A549 (cell line): ENCODE data around the gene LMTK2. TPM values are rescaled to one million over a fixed set of nuclear protein-coding genes. Genes with fewer than 3 reads are reported as not detected.

Experiments
- ATAC-seq, 2 experiments: fragments of 200-7000 bp in 1 of 2; fragments of >200 bp in 1 of 2; cut with Nextera tagmentation in 1 of 2; cut with Tn5 transposase in 1 of 2; 3 replicates each; pipeline versions ENCODE4 v1.8.0 to v1.9.1; 2018 to 2020; ENCODE audit warnings: mild to moderate bottlenecking in 1 of 2, moderate library complexity in 1 of 2
- CTCF ChIA-PET: fragments of 300-600 bp; sonication (Branson Sonifier 250); formaldehyde crosslinking; extraction: SDS; loops from one replicate; lab custom pipeline; 2021; ENCODE audit warnings: antibody characterized with exemption, inconsistent platforms; lab: Yijun Ruan, JAX
- POLR2A ChIA-PET: fragments of 350-600 bp; formaldehyde crosslinking; extraction: SDS; loops from one replicate; lab custom pipeline; 2021; ENCODE audit warnings: antibody characterized with exemption, inconsistent platforms; lab: Yijun Ruan, JAX
- DNase-seq, 2 experiments: peaks; one replicate each; pipeline versions ENCODE4 v3.0.0 to v3.0.0-alpha.2; 2011 to 2016; ENCODE audit warnings: low read depth in 1 of 2, low spot score in 1 of 2
- FAIRE-seq: peaks from 2 replicates; lab custom pipeline; 2011; peaks lifted over from hg19 to GRCh38; lab: Jason Lieb, UNC
- H3K27ac ChIP-seq, 2 experiments: fragments of >200 bp; sonication (Bioruptor Twin); formaldehyde crosslinking; 3 replicates each; pipeline ENCODE4 v1.5.1; 2016 to 2017
- H3K4me1 ChIP-seq: fragments of >200 bp; sonication (Bioruptor Twin); formaldehyde crosslinking; 3 replicates; pipeline ENCODE4 v1.6.1; 2016
- H3K4me2 ChIP-seq: fragments of >200 bp; sonication (Bioruptor Twin); formaldehyde crosslinking; 3 replicates; pipeline ENCODE4 v1.6.1; 2016
- H3K4me3 ChIP-seq: fragments of >200 bp; sonication (Bioruptor Twin); formaldehyde crosslinking; 3 replicates; pipeline ENCODE4 v1.5.1; 2016
- H3K9me3 ChIP-seq: fragments of >200 bp; sonication (Bioruptor Twin); formaldehyde crosslinking; 3 replicates; pipeline ENCODE4 v1.6.1; 2016
- BCL3 ChIP-seq: fragments of >200 bp; sonication (Bioruptor Twin); formaldehyde crosslinking; IDR thresholded peaks from 3 replicates; pipeline ENCODE4 v1.6.1; 2016
- BHLHE40 ChIP-seq: IDR thresholded peaks from 2 replicates; pipeline ENCODE4 v1.6.1; 2012; ENCODE audit warnings: low read depth, low read length, inconsistent platforms
- CBX8 ChIP-seq: fragments of 200-600 bp; sonication (generic); IDR thresholded peaks from 2 replicates; pipeline ENCODE4 v1.6.1; 2016
- CEBPB ChIP-seq, 2 experiments: fragments of >200 bp in 1 of 2; sonication (Bioruptor Twin) in 1 of 2; formaldehyde crosslinking in 1 of 2; IDR thresholded peaks; 2 replicates each; pipeline ENCODE4 v1.6.1; 2012 to 2016
- CHD2 ChIP-seq: fragments of 150-350 bp; IDR thresholded peaks from 2 replicates; pipeline ENCODE4 v1.6.1; 2014; ENCODE audit warnings: low read length; ENCODE audit not compliant: partially characterized antibody
- CTCF ChIP-seq: fragments of >200 bp; sonication (Bioruptor Twin); formaldehyde crosslinking; IDR thresholded peaks from 3 replicates; pipeline ENCODE4 v1.5.1; 2016
- E2F6 ChIP-seq: IDR thresholded peaks from 2 replicates; pipeline ENCODE4 v1.6.1; 2012; ENCODE audit warnings: low read depth, borderline replicate concordance
- FOSB ChIP-seq: fragments of 250-450 bp; sonication (Bioruptor Pico); IDR thresholded peaks from 2 replicates; pipeline ENCODE4 v1.5.0; 2020; ENCODE audit warnings: mild to moderate bottlenecking, moderate library complexity
- FOSL2 ChIP-seq, 2 experiments: fragments of 450-650 bp in 1 of 2; fragments of >200 bp in 1 of 2; sonication (Bioruptor Twin) in 1 of 2; formaldehyde crosslinking; IDR thresholded peaks; 2 replicates each; pipeline versions ENCODE4 v1.5.0 to v1.6.1; 2016 to 2020; ENCODE audit warnings: mild to moderate bottlenecking in 1 of 2, moderate library complexity in 1 of 2
- FOXS1 ChIP-seq: fragments of 250-450 bp; sonication (Bioruptor Pico); IDR thresholded peaks from 2 replicates; pipeline ENCODE4 v1.5.0; 2020; ENCODE audit warnings: mild to moderate bottlenecking, moderate library complexity
- GATA3 ChIP-seq: IDR thresholded peaks from 2 replicates; pipeline ENCODE4 v1.6.1; 2012; ENCODE audit warnings: borderline replicate concordance
- HDAC2 ChIP-seq: fragments of 200-600 bp; sonication (generic); IDR thresholded peaks from 2 replicates; pipeline ENCODE4 v1.6.1; 2016
- HOXA7 ChIP-seq: fragments of 250-450 bp; sonication (Bioruptor Pico); IDR thresholded peaks from 2 replicates; pipeline ENCODE4 v1.5.0; 2020; ENCODE audit warnings: mild to moderate bottlenecking, moderate library complexity
- KDM1A ChIP-seq: fragments of 200-600 bp; sonication (generic); IDR thresholded peaks from 2 replicates; pipeline ENCODE4 v1.6.1; 2016; ENCODE audit warnings: low read depth, mild to moderate bottlenecking
- KDM5A ChIP-seq: fragments of 200-600 bp; sonication (generic); IDR thresholded peaks from 2 replicates; pipeline ENCODE4 v1.6.1; 2016; ENCODE audit warnings: antibody characterized with exemption, mild to moderate bottlenecking
- MAX ChIP-seq: IDR thresholded peaks from 2 replicates; pipeline ENCODE4 v1.6.1; 2012
- MAZ ChIP-seq: fragments of 150-350 bp; IDR thresholded peaks from 2 replicates; pipeline ENCODE4 v1.6.1; 2014; ENCODE audit warnings: antibody characterized with exemption, low read depth, low read length, borderline replicate concordance
- MYC ChIP-seq: IDR thresholded peaks from 2 replicates; pipeline ENCODE4 v1.6.1; 2012; ENCODE audit warnings: mild to moderate bottlenecking, inconsistent platforms, low read length, improper control_type of control experiment, borderline replicate concordance
- NPAS2 ChIP-seq: fragments of 250-450 bp; sonication (Bioruptor Pico); IDR thresholded peaks from 2 replicates; pipeline ENCODE4 v1.8.0; 2022; ENCODE audit warnings: mild to moderate bottlenecking, moderate library complexity, borderline replicate concordance
- PBX3 ChIP-seq: IDR thresholded peaks from 2 replicates; pipeline ENCODE4 v1.6.1; 2012
- POLR2A ChIP-seq: IDR thresholded peaks from 2 replicates; pipeline ENCODE4 v1.6.1; 2012; ENCODE audit warnings: mild to moderate bottlenecking, low read length
- POLR2AphosphoS2 ChIP-seq: conservative IDR thresholded peaks from 2 replicates; pipeline ENCODE4 v1.6.1; 2012; ENCODE audit warnings: low read length, improper control_type of control experiment, inconsistent platforms
- RARB ChIP-seq: fragments of 250-450 bp; sonication (Bioruptor Pico); IDR thresholded peaks from 2 replicates; pipeline ENCODE4 v1.8.0; 2021; ENCODE audit warnings: mild to moderate bottlenecking, moderate library complexity
- RCOR1 ChIP-seq: fragments of 150-350 bp; IDR thresholded peaks from 2 replicates; pipeline ENCODE4 v1.6.1; 2014; ENCODE audit warnings: antibody characterized with exemption, low read length, low read depth
- REST ChIP-seq: fragments of 200-600 bp; sonication (generic); IDR thresholded peaks from 2 replicates; pipeline ENCODE4 v1.6.1; 2016; ENCODE audit warnings: antibody characterized with exemption, mild to moderate bottlenecking, moderate library complexity
- RFX5 ChIP-seq: fragments of 450-650 bp; IDR thresholded peaks from 2 replicates; pipeline ENCODE4 v1.7.1; 2014; ENCODE audit warnings: antibody characterized with exemption, mild to moderate bottlenecking, moderate library complexity
- RNF2 ChIP-seq: fragments of 200-600 bp; sonication (generic); IDR thresholded peaks from 2 replicates; pipeline ENCODE4 v1.6.1; 2016; ENCODE audit warnings: low read depth, mild to moderate bottlenecking, antibody characterized with exemption, moderate library complexity, borderline replicate concordance
- SREBF2 ChIP-seq: fragments of 450-650 bp; IDR thresholded peaks from 2 replicates; pipeline ENCODE4 v1.6.1; 2014; ENCODE audit warnings: mild to moderate bottlenecking, moderate library complexity
- TFCP2L1 ChIP-seq: fragments of 250-450 bp; sonication (Bioruptor Pico); IDR thresholded peaks from 2 replicates; pipeline ENCODE4 v1.5.0; 2021; ENCODE audit warnings: mild to moderate bottlenecking
- ZFP36 ChIP-seq: fragments of 450-650 bp; IDR thresholded peaks from 2 replicates; pipeline ENCODE4 v1.6.1; 2014; ENCODE audit warnings: borderline replicate concordance; ENCODE audit not compliant: partially characterized antibody
- WGBS: methylation state at CpG from one replicate; pipeline ENCODE4 v1.1.6; 2017; ENCODE audit errors: missing lambda C conversion rate; 5-methylcytosine and 5-hydroxymethylcytosine counted together
- polyA plus RNA-seq, 4 experiments: library from polyadenylated mRNA; depleted of rRNA in 3 of 4; stranded (reverse); fragments of >200 nt; fragmentation: RNase III in 1 of 4; extraction: RNeasy Plus Mini Kit Qiagen cat#74134 plus additional on column Dnase treatment in 1 of 4; gene quantifications; 2 replicates in 3 of 4; 3 replicates in 1 of 4; pipeline ENCODE4 v1.2.3, GENCODE V29; 2011 to 2017

LMTK2 gene
- polyA plus RNA-seq, 2 of the 4 experiments (the other 2 are of a cell fraction), result 7.9 to 13.0 TPM

- no peaks in the 10 kb centered on the region for H3K4me1 ChIP-seq
- no peak for FAIRE-seq
- ChIA-PET CTCF (interaction anchor here (1.4 kb wide), 1 partner anchor 177 kb away, joined by 6 read pairs; no protein-coding TSS in a partner anchor), POLR2A (no interaction called here)
- no peak for DNase-seq
- 78% methylated on average over 5 of the region's 5 CpGs for WGBS
- peaks cover 3% of the 10 kb centered on the region; the same call in 1 of the 3 replicates for H3K9me3 ChIP-seq
- no peak overlapping the region for H3K27ac ChIP-seq
- ATAC-seq, result no peak
- no peak for TF ChIP-seq RNF2
- TF ChIP-seq FOSB (CRISPR knock-in tag), result no peak
- no peak for TF ChIP-seq POLR2A
- no peak for TF ChIP-seq RCOR1
- TF ChIP-seq POLR2AphosphoS2, result no peak
- no peak for TF ChIP-seq E2F6
- TF ChIP-seq RFX5, result no peak
- TF ChIP-seq NPAS2 (CRISPR knock-in tag), result no peak
- TF ChIP-seq BHLHE40, result no peak
- no peak for TF ChIP-seq CTCF
- no peak for TF ChIP-seq KDM5A
- no peak for TF ChIP-seq MAX
- no peak for TF ChIP-seq FOXS1
- no peak for TF ChIP-seq TFCP2L1 (CRISPR knock-in tag)
- TF ChIP-seq HOXA7 (CRISPR knock-in tag), result no peak
- TF ChIP-seq REST, result no peak
- no peak for TF ChIP-seq CHD2
- TF ChIP-seq ZFP36, result no peak
- TF ChIP-seq HDAC2, result no peak
- TF ChIP-seq CEBPB (IDR thresholded peaks at IDR 0.05), result no peak
- H3K4me2 ChIP-seq, result no peak overlapping the region
- no peak overlapping the region for H3K4me3 ChIP-seq
These were observed 92.5 kb downstream of the LMTK2 start for GRCh38 chr7:98199131-98199530.

- Histone ChIP-seq H3K9me3 (peaks cover 3% of the 10 kb centered on the region; the same call in 1 of the 3 replicates), H3K4me2 (no peak overlapping the region), H3K27ac (no peak overlapping the region), H3K4me1 (no peaks in the 10 kb centered on the region), H3K4me3 (no peak overlapping the region)
- FAIRE-seq (no peak), DNase-seq (no peak), ATAC-seq (no peak)
- TF ChIP-seq BCL3 (no peak), CBX8 (no peak), PBX3 (no peak), NPAS2 (CRISPR knock-in tag) (no peak), KDM1A (no peak), MYC (no peak), FOXS1 (no peak), RARB (CRISPR knock-in tag) (no peak), GATA3 (no peak), SREBF2 (no peak), POLR2A (no peak), ZFP36 (no peak), BHLHE40 (no peak), MAZ (no peak), FOSL2 (IDR thresholded peaks at IDR 0.05) (no peak), FOSL2 (CRISPR knock-in tag; IDR thresholded peaks at IDR 0.05) (no peak)
- WGBS, result 81% methylated on average over 6 of the region's 6 CpGs
- ChIA-PET CTCF (no interaction called here), POLR2A (no interaction called here)
These were observed 93.7 kb downstream of the LMTK2 start for GRCh38 chr7:98200364-98200763.
